Erythroblast (primary cell): Measurements from ENCODE around the gene SIK3.

Experiments used
- GATA1 ChIP-seq: IDR thresholded peaks from 2 replicates; pipeline ENCODE4 v1.6.1; 2011; ENCODE audit warnings: low read depth, mild to moderate bottlenecking, control low read depth, low read length, moderate library complexity
- POLR2A ChIP-seq: IDR thresholded peaks from 2 replicates; pipeline ENCODE4 v1.6.1; 2011; ENCODE audit warnings: mild to moderate bottlenecking, low read length

DNA sequence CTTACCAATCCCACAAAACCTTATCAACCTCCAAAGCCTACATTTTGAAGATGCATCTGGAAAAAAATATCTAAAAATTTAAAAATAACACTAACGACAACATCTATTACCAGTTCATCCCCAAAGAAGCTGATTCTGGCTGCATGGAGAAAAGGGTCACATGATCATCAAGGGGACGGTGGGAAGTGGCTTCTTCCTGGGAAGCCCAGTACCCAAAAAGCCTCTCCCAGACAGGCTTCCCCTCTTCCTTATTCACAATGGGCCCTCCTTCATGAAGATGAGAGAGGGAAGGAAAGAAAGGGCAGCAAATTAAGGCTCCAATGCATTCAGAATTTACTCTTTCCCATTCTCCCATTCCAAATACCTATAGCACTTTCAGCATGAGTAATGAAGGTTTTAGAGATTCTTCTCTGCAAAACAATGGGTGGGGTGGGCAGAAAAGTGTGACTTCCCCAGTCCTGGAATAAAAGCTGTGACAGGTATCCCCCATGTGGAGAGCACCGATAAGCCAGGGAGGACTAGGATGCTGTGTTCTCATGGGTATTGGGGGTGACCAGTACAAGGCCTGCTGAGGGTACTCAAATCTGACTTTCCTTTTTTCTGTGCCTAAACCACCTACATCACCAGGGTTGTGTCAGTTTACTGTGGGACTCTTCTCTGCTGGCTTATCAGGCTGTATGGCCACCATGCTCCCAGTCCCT, 88.2 kb downstream of the SIK3 start:
- TF ChIP-seq POLR2A (no peak), GATA1 (no peak)
